ENCODE data around the gene NOP58.

- TF ChIP-seq CTCF (IDR thresholded peaks at IDR 0.05) (no peak), POLR2A (IDR thresholded peaks at IDR 0.05) (no peak)
Measured at GRCh38 chr2:202346180-202346579, 80.6 kb downstream of the NOP58 start.
